Measurements from ENCODE around the gene NPM3. TPM values are rescaled to one million over a fixed set of nuclear protein-coding genes. Genes with fewer than 3 reads are reported as not detected.

Gene NPM3
- 7.3 TPM for total RNA-seq
- polyA plus RNA-seq: 1 to 10 TPM; 3.1 to 4.5 (median 3.1) TPM

- Mint-ChIP-seq H3K4me3 (peak within 1 kb of the TSS; percentile 96 to 100 (median 100)), H3K27ac (peak within 1 kb of the TSS; percentile 95 to 100 (median 99)), H3K9me3 (no peaks in the 10 kb centered on the region), H3K36me3 (peaks cover 15% of the 10 kb centered on the region), H3K27me3 (peaks cover 20% of the 10 kb centered on the region), H3K4me1 (peaks cover 17 to 77% (median 48%) of the 10 kb centered on the region in 4 donors)
- DNase-seq (peak; percentile 75 to 86 (median 76)), ATAC-seq (ENCODE audit: low read depth in 2 of 2) (peak; percentile 76 to 78)
- H3K27ac ChIP-seq (ENCODE audit: insufficient read depth, low read length, poor library complexity, severe bottlenecking): peak within 1 kb of the TSS; percentile 74
- peak within 1 kb of the TSS; percentile 89 for H3K4me3 ChIP-seq (ENCODE audit: low read depth, low read length)
- peaks cover 31% of the 10 kb centered on the region for H3K36me3 ChIP-seq (ENCODE audit: control insufficient read depth, insufficient read depth, low read length)
- no peaks in the 10 kb centered on the region for H3K9me3 ChIP-seq (ENCODE audit: control insufficient read depth in 2 of 2, low read length in 2 of 2)
- no peaks in the 10 kb centered on the region for H3K27me3 ChIP-seq (ENCODE audit: control insufficient read depth, insufficient read depth, low read length)
- peaks cover 58% of the 10 kb centered on the region for H3K4me1 ChIP-seq (ENCODE audit: control insufficient read depth, insufficient read depth, low read length, poor library complexity, severe bottlenecking)
These were observed at the start of gene NPM3 for GRCh38 chr10:101782811-101783735. Gene NPM3, minus strand, starts transcription at chr10:101783446. Its CDS starts 56 bp downstream, at chr10:101783390.

- no peak for ATAC-seq (ENCODE audit: low read depth in 2 of 2)
- no peaks in the 10 kb centered on the region for H3K36me3 ChIP-seq (ENCODE audit: control insufficient read depth, insufficient read depth, low read length)
- Mint-ChIP-seq H3K9me3 (peaks cover 0 to 3% (median 0%) of the 10 kb centered on the region in 7 donors), H3K4me1 (peaks cover 5 to 70% (median 35%) of the 10 kb centered on the region in 4 donors), H3K4me3 (peak overlapping the region in 1 of 4 donors; percentile 65), H3K36me3 (no peaks in the 10 kb centered on the region), H3K27ac (peak overlapping the region; percentile 94 to 99 (median 99)), H3K27me3 (peaks cover 7% of the 10 kb centered on the region)
- peaks cover 55% of the 10 kb centered on the region for H3K4me1 ChIP-seq (ENCODE audit: control insufficient read depth, insufficient read depth, low read length, poor library complexity, severe bottlenecking)
- H3K27me3 ChIP-seq (ENCODE audit: control insufficient read depth, insufficient read depth, low read length): no peaks in the 10 kb centered on the region
- no peak overlapping the region for H3K4me3 ChIP-seq (ENCODE audit: low read depth, low read length)
- no peaks in the 10 kb centered on the region for H3K9me3 ChIP-seq (ENCODE audit: control insufficient read depth in 2 of 2, low read length in 2 of 2)
- peak overlapping the region; percentile 95 for H3K27ac ChIP-seq (ENCODE audit: insufficient read depth, low read length, poor library complexity, severe bottlenecking)
- DNase-seq: no peak
These were observed 49.1 kb upstream of the NPM3 start for GRCh38 chr10:101832325-101832771.

- Histone ChIP-seq H3K9me3 (ENCODE audit: control insufficient read depth in 2 of 2, low read length in 2 of 2) (no peaks in the 10 kb centered on the region), H3K27me3 (ENCODE audit: control insufficient read depth, insufficient read depth, low read length) (no peaks in the 10 kb centered on the region), H3K4me3 (ENCODE audit: low read depth, low read length) (peak overlapping the region; percentile 61), H3K27ac (ENCODE audit: insufficient read depth, low read length, poor library complexity, severe bottlenecking) (peak overlapping the region; percentile 95), H3K4me1 (ENCODE audit: control insufficient read depth, insufficient read depth, low read length, poor library complexity, severe bottlenecking) (peaks cover 55% of the 10 kb centered on the region), H3K36me3 (ENCODE audit: control insufficient read depth, insufficient read depth, low read length) (no peaks in the 10 kb centered on the region)
- ATAC-seq (ENCODE audit: low read depth in 2 of 2) (no peak), DNase-seq (no peak)
- H3K4me3 Mint-ChIP-seq: peak overlapping the region; percentile 88 to 99 (median 96)
- peaks cover 0 to 3% (median 0%) of the 10 kb centered on the region in 7 donors for H3K9me3 Mint-ChIP-seq
- peaks cover 7% of the 10 kb centered on the region for H3K27me3 Mint-ChIP-seq
- peaks cover 5 to 79% (median 36%) of the 10 kb centered on the region in 4 donors for H3K4me1 Mint-ChIP-seq
- no peaks in the 10 kb centered on the region for H3K36me3 Mint-ChIP-seq
- H3K27ac Mint-ChIP-seq: peak overlapping the region; percentile 99 to 100 (median 99)
These were observed 48.0 kb upstream of the NPM3 start for GRCh38 chr10:101831169-101831811.

GRCh38 chr10:101830322-101831168 lies 47.3 kb upstream of the NPM3 start:
- peaks cover 5 to 77% (median 31%) of the 10 kb centered on the region in 4 donors for H3K4me1 Mint-ChIP-seq
- peaks cover 7% of the 10 kb centered on the region for H3K27me3 Mint-ChIP-seq
- ATAC-seq (ENCODE audit: low read depth in 2 of 2) (peak; percentile 78), DNase-seq (peak; percentile 96 to 97 (median 96))
- peak overlapping the region; percentile 95 for H3K27ac ChIP-seq (ENCODE audit: insufficient read depth, low read length, poor library complexity, severe bottlenecking)
- no peaks in the 10 kb centered on the region for H3K9me3 ChIP-seq (ENCODE audit: control insufficient read depth in 2 of 2, low read length in 2 of 2)
- no peaks in the 10 kb centered on the region for H3K36me3 Mint-ChIP-seq
- H3K36me3 ChIP-seq (ENCODE audit: control insufficient read depth, insufficient read depth, low read length): no peaks in the 10 kb centered on the region
- H3K9me3 Mint-ChIP-seq: peaks cover 0 to 3% (median 0%) of the 10 kb centered on the region in 7 donors
- H3K4me3 ChIP-seq (ENCODE audit: low read depth, low read length): peak overlapping the region; percentile 75
- peak overlapping the region; percentile 88 to 99 (median 96) for H3K4me3 Mint-ChIP-seq
- peaks cover 51% of the 10 kb centered on the region for H3K4me1 ChIP-seq (ENCODE audit: control insufficient read depth, insufficient read depth, low read length, poor library complexity, severe bottlenecking)
- no peaks in the 10 kb centered on the region for H3K27me3 ChIP-seq (ENCODE audit: control insufficient read depth, insufficient read depth, low read length)
- H3K27ac Mint-ChIP-seq: peak overlapping the region; percentile 99 to 100 (median 99)

- peaks cover 2 to 71% (median 26%) of the 10 kb centered on the region in 4 donors for H3K4me1 Mint-ChIP-seq
- peak overlapping the region; percentile 88 to 99 (median 96) for H3K4me3 Mint-ChIP-seq
- peak; percentile 6 to 11 for ATAC-seq (ENCODE audit: low read depth in 2 of 2)
- H3K9me3 Mint-ChIP-seq: peaks cover 0 to 3% (median 0%) of the 10 kb centered on the region in 7 donors
- Histone ChIP-seq H3K9me3 (ENCODE audit: control insufficient read depth in 2 of 2, low read length in 2 of 2) (no peaks in the 10 kb centered on the region), H3K36me3 (ENCODE audit: control insufficient read depth, insufficient read depth, low read length) (no peaks in the 10 kb centered on the region), H3K27me3 (ENCODE audit: control insufficient read depth, insufficient read depth, low read length) (no peaks in the 10 kb centered on the region), H3K4me3 (ENCODE audit: low read depth, low read length) (peak overlapping the region; percentile 75), H3K27ac (ENCODE audit: insufficient read depth, low read length, poor library complexity, severe bottlenecking) (peak overlapping the region; percentile 95), H3K4me1 (ENCODE audit: control insufficient read depth, insufficient read depth, low read length, poor library complexity, severe bottlenecking) (peaks cover 43% of the 10 kb centered on the region)
- no peaks in the 10 kb centered on the region for H3K36me3 Mint-ChIP-seq
- peaks cover 7% of the 10 kb centered on the region for H3K27me3 Mint-ChIP-seq
- H3K27ac Mint-ChIP-seq: peak overlapping the region; percentile 99 to 100 (median 99)
- DNase-seq: peak; percentile 70 to 79 (median 73)
These were observed 46.5 kb upstream of the NPM3 start for GRCh38 chr10:101829561-101830315.

GRCh38 chr10:101828766-101829551 lies 45.7 kb upstream of the NPM3 start:
- DNase-seq: no peak
- H3K27me3 ChIP-seq (ENCODE audit: control insufficient read depth, insufficient read depth, low read length): no peaks in the 10 kb centered on the region
- no peak overlapping the region for H3K27ac Mint-ChIP-seq
- H3K9me3 ChIP-seq (ENCODE audit: control insufficient read depth in 2 of 2, low read length in 2 of 2): no peaks in the 10 kb centered on the region
- peaks cover 35% of the 10 kb centered on the region for H3K4me1 ChIP-seq (ENCODE audit: control insufficient read depth, insufficient read depth, low read length, poor library complexity, severe bottlenecking)
- H3K27me3 Mint-ChIP-seq: peaks cover 7% of the 10 kb centered on the region
- peaks cover 0 to 64% (median 20%) of the 10 kb centered on the region in 4 donors for H3K4me1 Mint-ChIP-seq
- no peak for ATAC-seq (ENCODE audit: low read depth in 2 of 2)
- no peak overlapping the region for H3K4me3 ChIP-seq (ENCODE audit: low read depth, low read length)
- peak overlapping the region; percentile 95 for H3K27ac ChIP-seq (ENCODE audit: insufficient read depth, low read length, poor library complexity, severe bottlenecking)
- no peaks in the 10 kb centered on the region for H3K36me3 ChIP-seq (ENCODE audit: control insufficient read depth, insufficient read depth, low read length)
- no peaks in the 10 kb centered on the region for H3K36me3 Mint-ChIP-seq
- peaks cover 0 to 3% (median 0%) of the 10 kb centered on the region in 7 donors for H3K9me3 Mint-ChIP-seq
- H3K4me3 Mint-ChIP-seq: peak overlapping the region in 1 of 4 donors; percentile 86

Measured in CD4-positive, CD25-positive, alpha-beta regulatory T cell (primary cell).